Right renal pelvis (tissue), 4 donors: Measurements from ENCODE around the gene C10orf105. TPM values are rescaled to one million over a fixed set of nuclear protein-coding genes. Genes with fewer than 3 reads are reported as not detected.

Source experiments
- DNase-seq, 4 donors: peaks; one replicate each; pipeline ENCODE4 v3.0.0-alpha.2; 2013; ENCODE audit warnings: low read depth in 4 of 4, low spot score in 3 of 4, missing footprints in 1 of 4
- polyA plus RNA-seq, 4 donors: library from polyadenylated mRNA; unstranded; fragments of 120-200 nt; gene quantifications; one replicate each; pipeline ENCODE4 v1.2.1, GENCODE V29; 2013; ENCODE audit not compliant: insufficient read length in 4 of 4

Gene C10orf105
- under 1 TPM; 0.09 to 0.16 (median 0.15) TPM for polyA plus RNA-seq

- DNase-seq: no peak
Observed at GRCh38 chr10:71719464-71720201, at the start of gene C10orf105. Gene C10orf105, minus strand, starts transcription at chr10:71719778. Its CDS starts 3,441 bp downstream, at chr10:71716337.

DNA sequence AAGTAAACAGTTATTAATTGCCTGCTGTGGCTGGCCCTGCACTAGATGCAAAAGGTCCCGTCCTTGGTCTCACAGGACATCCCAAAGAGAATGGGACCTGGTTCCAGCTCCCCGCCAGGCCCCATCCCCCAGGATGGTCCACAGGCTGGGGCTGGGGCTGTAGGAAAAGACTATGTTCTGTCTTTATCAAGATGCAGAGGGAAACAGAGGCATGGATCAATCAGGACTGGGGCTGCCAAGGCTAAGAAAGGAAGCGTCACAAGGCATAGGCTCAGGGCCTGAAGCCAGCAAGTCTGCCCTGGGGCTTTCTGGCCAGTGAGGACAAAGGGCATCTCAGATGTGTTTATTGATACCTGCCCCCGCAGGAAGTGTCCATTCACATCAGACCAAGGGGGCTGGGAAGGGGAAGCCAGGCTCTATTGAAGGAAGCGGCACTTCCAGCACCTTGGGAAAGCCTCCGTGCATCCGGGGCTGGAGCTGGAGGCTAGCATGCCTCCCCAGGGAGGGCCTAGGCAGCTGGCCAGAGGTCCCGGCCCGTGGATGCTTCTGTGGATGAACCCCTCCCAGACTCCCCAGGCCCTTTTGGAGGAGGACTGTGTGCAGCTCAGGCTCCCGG, 48.0 kb upstream of the C10orf105 start:
- DNase-seq: no peak

DNA sequence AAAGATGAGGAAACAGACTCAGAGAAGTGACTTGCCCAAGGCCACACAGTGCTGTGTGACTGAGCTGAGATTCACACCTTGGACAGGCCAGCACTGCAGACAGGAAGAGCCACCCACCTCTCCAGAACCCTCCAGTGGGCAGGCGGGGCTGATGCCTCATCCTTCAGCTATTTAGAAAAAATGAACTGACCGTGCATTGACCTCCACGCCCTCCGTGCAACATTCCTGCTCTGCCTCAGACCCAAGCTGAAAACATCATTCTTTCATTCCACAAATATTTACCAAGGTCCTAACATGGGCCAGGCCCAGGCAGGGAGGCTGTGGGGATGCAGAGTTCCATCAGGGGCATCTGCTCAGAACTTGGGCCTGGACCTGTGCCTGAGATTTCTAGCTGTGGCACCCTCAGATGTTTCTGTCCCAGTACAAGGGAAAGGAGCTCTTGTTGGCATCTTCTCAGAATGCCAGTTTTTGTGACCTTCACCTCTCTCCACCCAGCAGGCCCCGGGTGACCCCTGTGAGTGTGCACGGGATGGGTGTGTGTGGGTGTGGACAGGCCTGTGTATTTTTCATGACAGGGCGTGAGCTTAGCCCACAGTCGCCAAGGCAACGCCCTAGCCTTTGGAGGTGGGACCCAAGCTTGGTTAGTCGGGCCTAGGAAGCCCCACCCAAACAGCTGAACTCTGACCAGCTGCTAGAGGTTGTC, 47.3 kb upstream of the C10orf105 start:
- DNase-seq: no peak

GRCh38 chr10:71765906-71766716, 46.5 kb upstream of the C10orf105 start:
- DNase-seq: no peak

GRCh38 chr10:71765176-71765904, 45.8 kb upstream of the C10orf105 start:
- no peak for DNase-seq

- no peak for DNase-seq
Observed at GRCh38 chr10:71763352-71764127, 44.0 kb upstream of the C10orf105 start.

- DNase-seq: no peak
Observed at GRCh38 chr10:71762324-71762723, 42.7 kb upstream of the C10orf105 start.

DNA sequence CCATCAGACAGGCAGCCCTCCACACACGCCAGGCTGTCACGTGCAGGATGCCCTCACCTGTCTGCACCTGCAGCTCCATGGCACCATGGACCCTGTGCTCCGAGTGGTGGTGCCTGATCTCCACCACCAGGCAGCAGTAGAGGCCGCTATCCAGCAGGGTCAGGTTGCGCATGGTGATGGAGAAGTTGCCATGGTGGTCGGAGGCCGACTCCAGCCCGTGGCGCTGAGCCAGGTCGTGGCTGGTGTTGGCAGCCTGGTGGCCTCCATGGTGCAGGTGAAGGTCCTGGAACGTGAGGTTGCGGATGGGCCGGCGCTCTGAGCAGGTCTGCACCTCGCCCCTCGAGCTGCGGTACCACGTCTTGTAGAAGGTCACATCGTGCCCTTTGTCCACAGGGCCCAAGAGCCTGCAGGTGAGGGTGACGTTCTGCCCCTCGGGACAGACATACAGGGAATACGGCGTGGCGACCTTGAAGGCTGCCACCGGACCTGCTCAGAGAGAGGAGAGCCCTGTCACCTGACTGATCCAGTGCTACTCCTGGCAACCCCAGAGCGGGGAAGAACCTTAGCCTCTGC, 42.0 kb upstream of the C10orf105 start:
- no peak for DNase-seq

GRCh38 chr10:71761105-71761511, 41.5 kb upstream of the C10orf105 start:
- no peak for DNase-seq

- DNase-seq: no peak
Observed at GRCh38 chr10:71757399-71757922, 37.9 kb upstream of the C10orf105 start.

- DNase-seq: no peak
Observed at GRCh38 chr10:71756311-71757191, 37.0 kb upstream of the C10orf105 start.

- DNase-seq: no peak
Observed at GRCh38 chr10:71755179-71755879, 35.8 kb upstream of the C10orf105 start.

DNA sequence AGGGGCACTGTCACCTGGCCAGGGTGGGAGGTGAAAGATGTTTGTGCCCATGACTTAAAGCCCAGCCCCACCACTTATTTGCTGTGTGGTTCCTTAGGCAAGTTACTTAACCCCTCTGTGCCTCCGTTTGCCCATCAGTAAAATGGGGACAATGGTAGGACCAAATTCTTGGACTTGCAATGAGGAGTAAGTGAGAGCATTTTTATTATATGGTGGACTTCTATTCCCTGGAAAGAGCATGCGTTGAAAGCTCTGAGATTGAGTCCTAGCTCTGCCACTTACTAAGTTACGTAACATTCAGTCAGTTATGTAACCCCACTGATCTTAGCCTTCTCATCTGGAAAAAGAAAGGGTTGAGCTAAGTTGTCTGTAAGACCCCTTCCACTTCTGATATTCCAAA, 35.0 kb upstream of the C10orf105 start:
- DNase-seq: no peak

- DNase-seq: no peak
Observed at GRCh38 chr10:71753960-71754505, 34.5 kb upstream of the C10orf105 start.

DNA sequence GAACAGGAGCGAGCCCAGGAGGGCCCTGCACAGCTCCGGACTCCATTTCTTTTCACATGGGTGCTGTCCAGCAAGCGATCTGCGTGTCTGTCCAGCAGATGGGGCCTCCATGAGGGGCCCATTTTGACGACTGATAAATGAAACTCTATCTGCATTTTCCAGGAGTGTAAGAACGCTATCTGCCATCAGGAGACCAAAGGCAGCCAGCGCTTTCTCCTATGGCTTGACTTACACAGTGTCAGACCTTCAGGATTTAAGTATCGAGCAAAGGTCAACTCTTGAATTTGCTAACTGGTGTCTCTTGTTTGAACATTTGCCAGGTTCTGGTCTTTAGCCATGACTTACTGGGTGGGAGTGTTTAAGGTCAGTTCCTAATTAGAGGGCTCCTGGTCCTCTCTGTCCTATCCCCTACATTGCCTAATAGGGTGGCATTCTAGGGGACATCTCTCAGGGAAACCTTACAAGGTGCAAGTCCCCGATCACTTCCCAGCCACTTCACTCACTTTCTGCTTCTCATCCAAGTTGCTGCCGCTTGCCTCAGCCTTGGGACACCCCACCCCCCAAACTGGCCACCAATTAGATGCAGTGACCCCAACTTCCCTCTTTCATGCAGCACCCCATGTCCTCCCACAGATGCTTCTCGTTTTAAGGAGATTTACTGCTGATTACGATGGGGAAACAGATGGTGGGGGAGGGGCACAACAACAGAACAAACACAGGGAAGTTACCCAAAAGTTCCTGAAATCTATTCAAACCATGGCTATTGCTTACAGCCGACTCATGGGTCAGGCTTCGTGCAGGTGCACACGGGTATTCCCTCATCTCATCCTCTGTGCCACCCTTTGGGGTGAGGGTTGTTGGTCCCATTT, 33.7 kb upstream of the C10orf105 start:
- DNase-seq: no peak
